ENCODE measurements around the gene NACAD.
"Not testable (repeated sequence)": the region's sequence is repeated elsewhere in the genome, so short reads cannot be mapped to it uniquely, and the experiment has no call there.

NACAD gene

DNA sequence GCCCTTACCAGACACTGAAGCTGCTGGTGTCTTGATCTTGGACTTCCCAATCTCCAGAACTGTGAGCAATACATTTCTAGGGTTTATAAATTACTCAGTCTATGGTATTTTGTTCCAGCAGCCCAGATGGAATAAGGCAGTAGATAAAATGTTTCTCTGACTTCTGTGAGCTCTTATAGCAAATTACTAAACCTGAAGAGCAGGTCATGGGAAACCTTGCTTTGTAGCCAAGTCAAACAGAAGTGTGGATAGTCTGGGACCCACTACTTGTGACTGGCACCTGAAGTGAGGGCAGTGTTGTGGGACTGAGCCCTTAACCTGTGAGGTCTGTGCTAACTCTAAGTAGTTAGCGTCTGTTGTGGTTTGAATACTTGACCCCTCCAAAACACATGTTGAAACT, 27.3 kb upstream of the NACAD start:
- no peak for DNase-seq

DNA sequence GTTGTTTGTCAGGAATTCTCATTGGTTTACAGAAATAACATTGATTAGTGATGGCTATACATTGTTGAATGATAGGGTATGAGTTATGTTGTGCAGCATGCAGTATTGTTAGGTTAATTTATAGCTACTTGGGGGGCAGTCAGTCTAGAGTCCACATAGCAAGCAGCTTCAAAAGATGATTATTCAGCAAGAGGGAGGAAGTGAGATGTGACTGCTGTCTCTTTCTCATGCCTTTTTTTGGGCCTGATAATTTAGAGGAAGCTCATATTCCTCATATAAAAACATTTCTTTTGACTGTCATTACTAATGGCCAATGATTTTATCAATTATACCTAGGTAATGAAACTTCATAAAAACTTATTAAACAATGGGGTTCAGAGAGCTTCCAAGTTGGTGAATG, 26.2 kb upstream of the NACAD start:
- DNase-seq = no peak

DNA sequence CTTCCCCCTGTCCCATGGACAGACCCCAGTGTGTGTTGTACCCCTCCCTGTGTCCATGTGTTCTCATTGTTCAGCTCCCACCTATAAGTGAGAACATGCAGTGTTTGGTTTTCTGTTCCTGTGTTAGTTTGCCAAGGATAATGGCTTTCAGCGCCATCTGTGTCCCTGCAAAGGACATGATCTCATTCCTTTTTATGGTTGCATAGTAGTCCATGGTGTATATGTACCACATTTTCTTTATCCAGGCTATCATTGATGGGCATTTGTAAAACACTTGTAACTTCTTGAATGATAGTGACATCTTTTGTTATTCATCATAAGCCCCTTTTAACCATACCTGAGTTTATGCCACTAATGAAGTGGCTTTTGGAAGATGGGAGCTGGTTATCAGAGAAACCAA, 25.5 kb upstream of the NACAD start:
- DNase-seq = not testable (repeated sequence)

DNA sequence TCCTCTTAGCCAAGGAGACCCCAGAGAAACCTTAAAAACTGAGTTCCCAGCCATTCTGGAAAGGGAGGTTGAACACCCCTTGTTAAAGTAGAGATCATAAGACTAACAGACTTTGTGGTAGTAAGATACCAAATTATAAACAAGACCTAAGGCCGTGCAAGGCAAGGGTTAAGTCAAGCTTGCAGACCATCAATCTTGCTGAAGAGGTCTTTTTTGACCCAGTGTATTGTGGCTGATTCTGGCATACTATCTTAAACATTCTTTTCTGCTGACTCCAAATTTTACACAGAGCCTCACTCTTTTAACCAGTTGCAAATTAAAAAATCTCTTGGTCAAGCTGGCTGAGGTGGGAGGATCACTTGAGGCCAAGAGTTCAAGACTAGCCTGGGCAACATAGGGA, 23.9 kb upstream of the NACAD start:
- DNase-seq = no peak

DNA sequence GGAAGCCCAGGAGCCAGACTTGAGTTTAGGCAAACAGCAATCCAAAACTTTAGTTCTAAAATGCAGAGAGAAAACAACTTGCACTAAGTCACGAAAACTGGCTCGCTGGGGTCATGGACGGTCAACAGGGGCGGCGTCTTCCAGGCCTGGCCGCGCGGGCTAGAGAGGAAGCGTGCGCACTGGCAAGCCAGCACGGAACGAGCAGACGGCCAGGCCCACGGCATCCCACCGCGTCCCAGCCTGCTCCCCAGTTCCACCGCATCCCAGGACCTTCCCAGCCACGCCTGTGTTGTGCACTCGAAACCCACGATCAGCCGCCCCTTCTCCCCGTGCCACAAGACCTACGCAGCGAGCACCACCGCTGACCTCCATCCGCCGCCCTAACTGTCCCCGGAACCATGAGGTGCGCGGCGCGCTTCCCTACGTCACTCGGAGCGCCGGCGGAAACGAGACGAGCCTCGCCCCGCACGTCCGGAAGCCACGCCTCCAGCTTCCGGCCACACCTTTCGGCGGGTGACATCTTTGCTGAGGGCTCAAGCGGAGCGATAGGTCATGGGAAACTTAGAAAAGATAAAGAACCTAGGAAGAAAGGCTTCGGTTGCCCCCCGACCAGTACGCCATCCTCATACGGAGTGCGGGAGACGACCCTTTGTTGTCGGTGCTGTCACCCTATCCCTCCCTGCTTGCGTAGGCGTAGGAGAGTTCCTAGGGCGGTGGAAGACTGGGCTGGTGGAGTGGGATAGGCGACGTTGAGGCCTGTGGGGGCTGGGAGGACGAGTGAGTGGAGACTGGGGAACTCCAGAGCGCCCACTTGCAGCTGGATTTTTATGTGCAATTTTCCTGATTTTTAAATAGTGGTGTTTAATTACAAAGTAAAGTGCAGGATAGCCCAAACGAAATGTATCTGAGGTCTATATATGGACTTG, 22.8 kb upstream of the NACAD start, which contains the start of gene TBRG4:
Gene TBRG4, minus strand, starts transcription at position 400 of the 926 bp plus-strand sequence. CDS start 2,460 bp downstream, outside the sequence.
- peak; percentile 90 to 94 for DNase-seq

DNA sequence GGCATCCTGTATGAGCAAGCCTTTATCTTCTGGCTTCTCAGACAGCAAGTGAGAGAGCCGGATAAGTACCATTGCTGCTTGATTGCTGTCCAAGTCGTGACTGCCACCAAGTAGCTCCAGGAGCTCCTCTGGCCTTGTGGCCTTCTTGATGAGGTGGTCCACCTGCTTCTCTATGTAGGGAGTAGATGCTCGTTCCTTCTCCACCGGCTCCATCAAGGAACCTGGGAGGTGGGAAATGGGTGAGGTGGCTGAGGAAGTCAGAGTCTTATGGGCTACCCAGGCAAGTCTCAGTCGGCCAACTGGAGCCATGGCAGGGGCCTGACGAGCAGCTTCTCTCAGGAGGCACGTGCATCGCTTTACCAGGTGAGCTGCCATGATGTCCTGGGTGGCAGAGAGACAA, 20.1 kb upstream of the NACAD start:
- DNase-seq = no peak

DNA sequence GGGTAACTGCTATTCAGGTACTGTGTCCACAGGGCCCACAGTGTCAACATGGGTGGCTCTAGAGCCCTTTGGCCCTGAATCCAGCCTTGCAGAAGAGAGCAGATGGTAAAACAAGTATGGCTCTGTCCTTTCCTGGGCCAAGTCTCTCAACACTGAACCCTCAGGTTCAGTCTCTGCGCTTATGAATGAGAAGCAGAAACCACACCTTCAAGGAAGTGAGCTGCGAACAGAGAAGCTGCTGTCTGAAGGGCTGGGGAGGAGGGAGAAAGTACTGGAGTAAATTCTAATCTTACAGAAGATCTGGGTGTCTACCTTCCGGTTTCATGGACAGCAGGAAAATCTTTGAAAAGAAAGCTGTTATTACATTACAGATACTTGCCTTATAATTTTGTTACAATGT, 18.6 kb upstream of the NACAD start:
- no peak for DNase-seq

DNA sequence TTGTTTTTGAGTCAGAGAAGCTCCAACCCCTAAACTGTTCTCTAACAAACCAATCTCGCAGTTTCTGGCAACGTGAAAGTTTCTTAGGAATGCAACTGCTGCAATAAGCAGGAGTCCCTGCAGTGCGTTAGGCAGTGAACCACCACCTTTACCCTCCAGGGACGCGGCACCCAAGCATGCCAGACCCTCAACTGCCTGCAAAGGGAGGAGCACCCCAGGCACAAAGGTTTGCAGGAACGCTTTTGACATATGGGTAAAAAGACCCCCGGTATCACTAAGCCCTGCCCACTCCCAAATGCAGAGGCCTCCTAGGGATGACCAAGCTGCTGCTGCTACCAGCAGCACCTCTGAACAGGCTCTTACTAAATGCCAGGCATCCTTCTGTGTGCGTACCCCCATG, 18.1 kb upstream of the NACAD start:
- DNase-seq = no peak

DNA sequence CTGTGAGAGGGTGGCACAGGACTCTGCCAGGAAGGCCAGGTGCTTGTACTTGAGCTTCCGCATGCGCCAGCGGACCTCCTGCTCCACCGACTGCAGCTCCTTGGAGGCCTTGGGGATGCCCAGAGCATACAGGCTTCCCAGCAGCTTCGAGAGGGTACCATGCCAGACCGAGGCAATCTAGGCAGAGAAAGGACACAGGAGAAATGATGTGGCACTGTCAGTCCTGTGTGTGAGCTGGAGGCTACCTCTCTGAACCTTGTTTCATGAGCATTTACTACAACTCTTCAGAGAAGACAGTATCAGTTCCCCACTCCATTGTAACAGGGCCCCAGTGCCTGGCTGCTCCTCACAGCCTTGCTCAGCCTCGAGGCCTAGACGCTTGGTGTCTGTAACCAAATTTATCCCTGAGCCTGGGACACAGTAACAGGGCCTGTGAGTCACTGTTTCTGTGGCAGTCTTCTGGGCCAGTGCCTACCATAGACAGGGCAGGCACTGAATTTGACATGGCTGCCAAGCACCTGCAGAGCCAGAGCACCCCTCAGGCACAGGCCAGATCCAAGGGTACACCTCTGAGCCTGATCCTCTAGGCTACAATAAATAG, 16.9 kb upstream of the NACAD start:
- DNase-seq = no peak

DNA sequence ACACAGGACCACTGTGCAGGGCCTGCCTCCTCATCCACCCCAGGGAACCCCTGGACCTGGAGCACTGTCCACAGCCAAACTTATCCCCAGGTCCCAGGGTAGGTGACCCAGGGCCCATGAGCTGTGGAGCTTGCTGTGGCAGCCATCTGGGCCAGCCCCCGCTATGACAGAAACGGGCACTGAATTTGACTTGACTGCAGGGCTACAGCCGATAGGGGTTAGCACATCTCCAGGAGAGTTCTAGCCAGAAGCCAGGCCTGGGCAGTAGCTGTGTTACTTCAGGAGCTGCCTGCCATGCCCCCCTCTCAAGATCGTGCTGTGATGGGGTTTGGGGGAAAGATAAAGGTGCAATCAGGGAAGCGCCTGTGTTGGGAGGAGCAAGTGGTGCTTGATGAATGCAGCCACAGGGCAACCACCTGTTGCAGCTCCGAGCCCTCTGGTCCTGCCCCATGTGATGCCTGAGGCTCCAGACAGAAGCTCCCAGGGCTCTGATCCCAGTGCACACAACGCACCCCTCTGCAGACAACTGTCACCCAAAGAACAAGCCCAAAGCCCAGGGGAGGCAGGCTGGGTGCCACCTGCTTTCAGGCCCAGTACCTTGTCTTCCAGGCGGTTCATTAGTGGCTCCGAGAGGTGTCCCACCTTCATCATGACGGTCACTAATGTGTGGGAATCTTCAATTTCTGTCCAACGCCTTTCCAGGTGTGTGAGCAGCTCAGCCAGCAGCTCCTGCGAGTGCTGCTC, 16.2 kb upstream of the NACAD start:
- DNase-seq = no peak

DNA sequence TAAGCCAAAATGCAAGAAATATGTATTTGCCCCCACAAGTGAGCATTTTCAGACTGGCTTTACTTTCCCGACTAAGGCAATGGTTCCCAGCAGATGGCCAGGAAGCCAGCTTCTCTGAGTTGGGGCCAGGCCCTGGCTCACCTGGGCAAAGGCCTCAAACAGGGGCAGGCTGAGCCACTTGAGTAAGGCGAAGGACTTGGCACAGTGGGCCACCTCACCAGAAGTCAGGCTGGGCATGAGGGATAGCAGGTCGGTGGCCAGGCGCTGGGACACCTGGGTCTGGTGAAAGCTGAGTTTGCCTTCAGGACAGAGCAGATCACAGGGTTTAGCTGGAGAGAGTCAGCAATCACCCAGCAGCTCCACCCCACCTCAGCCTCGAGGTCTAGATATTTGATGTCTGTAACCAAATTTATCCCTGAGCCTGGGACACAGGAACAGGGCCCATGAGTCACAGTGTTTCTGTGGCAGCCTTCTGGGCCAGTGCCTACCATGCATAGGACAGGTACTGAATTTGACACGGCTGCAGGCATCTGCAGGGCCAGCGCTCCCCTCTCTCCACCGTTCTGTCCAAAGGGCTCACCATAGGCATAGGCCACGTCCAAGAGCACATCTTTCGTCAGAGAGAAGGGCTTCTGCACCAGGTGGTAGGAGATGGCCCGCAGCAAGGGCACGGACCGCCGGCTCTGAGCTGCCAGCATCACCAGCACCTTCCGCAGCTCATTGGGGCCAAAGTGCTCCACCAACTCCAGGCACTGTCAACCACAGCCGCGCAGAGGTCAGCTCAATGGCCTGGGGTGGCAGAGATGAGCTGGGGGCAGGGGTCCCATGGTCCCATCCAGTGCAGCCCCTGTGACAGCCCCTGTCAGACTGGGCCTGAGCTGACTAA, 15.4 kb upstream of the NACAD start:
- DNase-seq = no peak

DNA sequence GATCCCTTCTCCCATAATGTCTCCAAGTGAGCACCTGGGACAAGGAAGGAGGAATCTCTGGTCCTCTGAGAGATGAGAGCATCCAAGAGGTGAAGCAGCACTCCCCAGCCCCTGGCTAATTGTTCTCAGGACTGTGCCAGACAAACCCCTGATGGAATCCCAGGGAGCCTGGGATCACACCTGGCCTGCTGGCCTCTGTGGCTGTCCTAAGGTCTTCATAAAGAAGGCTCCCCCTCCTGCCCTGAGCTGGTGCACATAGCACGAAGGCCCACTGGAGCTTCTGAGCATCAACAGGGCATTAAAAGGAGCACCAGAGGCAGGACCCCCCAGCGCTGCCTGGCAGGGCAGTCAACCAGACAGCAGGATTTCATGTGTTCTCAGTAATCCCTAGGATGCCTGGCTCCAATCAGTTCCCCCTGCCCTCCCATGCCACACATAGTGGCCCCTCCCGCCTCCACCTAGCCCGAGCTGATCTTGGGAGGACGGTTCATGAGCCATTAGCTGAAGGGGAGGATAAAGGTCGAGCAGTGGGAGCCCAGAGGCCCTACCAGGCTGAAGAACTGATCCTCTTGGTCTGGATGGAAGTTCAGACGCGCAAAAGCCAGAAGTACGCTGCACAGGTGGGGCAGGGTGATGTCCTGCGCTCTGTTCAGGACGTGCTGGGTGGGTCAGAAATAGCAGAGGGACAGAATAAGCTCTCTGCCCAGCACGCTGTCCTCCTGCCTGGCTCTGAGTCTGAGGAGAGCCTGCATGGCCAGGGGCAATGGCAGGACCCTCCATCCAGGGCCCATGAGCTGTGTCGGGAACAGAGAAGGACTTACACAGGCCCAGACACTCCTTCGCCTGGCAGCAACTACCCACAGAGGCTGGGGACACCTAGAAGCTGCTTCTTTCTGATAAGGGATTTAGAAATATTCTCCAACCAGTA, 14.3 kb upstream of the NACAD start:
- DNase-seq = no peak

DNA sequence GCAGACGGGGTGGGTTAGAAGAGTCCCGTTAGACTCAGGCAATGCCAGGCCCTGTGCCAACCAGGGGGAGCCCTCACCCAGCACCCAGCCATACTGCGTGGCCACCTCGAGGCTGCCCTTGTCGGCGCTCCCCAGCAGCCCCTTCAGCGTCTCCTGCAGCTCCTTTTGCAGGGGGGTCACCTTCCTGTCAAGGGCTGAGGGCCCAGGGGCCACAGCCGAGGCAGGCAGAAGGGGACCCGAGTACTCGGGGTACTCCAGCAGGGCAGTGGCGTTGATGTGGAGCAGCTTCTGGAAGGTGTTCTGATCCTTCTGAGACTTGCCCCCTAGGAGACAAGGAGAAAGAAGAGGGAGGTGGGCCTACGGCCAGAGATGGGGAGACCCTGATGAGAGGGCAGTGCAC, 13.0 kb upstream of the NACAD start:
- DNase-seq = no peak

DNA sequence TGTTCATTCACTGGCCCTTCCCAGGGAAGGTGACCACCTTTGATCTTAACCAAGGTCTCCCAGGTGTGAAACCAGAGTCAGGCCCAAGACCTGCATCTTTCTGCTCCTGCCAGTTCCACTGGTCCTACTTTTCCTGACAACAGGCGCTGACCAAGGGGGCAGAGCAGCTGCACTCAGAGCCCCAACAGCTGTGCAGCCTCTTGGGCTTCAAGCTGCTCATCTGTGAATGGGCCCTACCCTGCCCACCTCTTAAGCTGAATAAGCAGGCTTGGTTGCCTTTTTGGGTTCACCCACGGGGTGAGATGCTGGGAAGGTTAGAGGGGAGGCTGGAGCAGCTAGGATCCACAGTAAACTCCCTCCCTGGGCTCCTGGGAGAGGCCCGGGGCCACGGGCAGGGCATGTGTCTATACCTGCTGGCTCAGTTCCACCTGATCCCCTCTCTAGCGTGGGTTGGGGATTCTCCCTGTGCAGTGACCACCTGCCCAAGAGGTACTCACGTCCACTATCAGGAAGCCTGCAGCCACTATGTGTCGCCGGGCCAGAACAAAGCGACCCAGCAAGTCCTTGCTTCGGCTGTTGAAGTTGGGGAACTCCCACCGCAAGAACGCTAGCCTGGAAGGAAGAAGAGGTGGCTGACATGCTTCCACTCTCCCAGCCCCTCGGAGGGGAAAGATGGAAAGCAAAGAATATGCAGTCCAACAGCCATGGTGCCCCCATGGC, 12.2 kb upstream of the NACAD start:
- no peak for DNase-seq

DNA sequence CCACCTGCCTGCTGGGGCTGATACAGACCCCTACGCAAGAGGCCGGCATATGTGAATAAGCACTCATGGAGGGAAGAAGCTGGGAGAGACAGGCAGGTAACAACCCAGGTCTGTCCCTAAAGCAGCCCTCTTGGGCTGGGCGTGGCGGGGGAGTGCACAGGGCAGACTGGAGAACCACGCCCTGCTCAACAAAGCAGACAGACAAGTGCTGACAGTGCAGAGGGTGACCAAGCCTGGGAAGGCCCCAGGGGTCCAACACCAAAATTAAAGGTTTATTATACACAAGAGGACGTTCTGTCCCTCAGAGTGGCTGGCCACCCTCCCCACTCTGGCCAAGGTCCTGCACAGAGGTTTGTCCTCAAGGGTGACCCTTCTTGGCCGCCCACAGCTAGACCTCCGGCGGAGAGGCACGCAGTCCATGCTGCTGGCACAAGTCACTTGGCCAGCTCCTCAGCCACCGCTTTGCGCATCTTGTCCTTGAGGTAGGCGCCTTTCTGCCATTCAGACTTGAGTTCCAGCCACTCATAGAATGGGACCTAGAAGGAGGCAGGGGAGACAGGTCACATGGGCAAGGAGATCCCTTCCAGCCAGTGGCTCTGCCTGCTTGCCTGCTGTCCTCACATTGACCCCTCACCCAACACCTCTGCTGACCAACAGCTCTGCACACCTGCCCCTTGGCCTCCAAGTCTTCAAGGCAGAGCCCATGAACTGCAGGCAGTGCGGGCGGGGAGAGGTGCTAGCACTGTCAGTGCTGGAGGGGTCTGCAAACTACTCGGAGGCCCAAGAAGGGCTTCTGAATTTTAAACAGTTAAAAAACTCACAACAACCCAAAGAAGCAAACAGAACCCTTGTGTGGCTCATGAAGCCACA, 11.4 kb upstream of the NACAD start:
- no peak for DNase-seq

DNA sequence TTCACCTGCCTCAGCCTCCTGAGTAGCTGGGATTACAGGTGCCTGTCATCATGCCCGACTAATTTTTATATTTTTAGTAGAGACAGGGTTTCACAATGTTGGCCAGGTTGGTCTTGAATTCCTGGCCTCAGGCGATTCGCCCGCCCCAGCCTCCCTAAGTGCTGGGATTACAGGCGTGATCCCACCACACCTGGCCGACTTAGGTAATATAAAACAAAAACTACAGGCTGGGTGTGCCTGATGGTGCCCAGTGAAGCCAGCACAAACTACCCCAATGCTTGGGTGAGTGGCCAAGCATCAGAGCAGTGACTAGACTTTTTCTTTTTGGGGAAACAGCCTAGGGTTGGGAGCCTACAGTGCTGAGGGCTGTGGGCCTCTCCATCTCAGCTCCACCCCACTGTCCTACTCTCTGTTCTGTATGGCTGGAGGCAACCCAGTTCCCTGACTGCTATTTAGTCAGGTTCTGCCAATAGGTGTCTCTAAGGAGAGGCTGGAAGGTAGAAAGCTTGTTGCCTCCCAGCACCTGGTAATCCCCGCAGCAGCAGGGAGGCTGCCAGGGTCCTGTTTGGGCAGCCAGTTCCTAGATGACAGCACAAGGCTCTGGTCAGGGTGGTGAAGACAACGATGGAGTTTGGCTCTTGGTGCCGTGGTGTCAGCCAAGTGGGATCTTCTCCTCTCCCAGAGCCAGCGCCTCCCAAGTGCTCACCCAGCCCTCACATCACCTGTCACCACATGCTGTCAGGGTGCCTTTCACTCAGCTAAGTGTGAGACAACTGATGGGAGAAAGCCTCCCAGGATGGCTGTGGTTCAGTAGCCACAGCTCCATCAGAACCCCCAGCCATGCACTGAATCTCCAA, 10.4 kb upstream of the NACAD start:
- DNase-seq = no peak

DNA sequence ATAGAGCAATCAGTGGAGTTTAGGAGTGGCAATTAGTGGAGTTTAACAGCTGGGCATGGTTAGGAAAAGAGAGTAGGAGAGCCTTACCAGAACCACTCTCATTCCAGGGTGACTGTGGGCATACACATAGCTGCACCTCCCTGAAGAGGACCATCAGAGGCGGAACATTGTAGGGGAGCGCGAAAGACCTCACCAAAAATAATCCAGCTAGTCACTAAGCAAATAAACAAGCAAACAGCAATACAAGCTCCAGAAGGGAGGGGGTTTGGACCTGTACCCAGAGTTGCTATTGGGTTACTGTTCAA, 4.1 kb upstream of the NACAD start:
- no peak for DNase-seq

DNA sequence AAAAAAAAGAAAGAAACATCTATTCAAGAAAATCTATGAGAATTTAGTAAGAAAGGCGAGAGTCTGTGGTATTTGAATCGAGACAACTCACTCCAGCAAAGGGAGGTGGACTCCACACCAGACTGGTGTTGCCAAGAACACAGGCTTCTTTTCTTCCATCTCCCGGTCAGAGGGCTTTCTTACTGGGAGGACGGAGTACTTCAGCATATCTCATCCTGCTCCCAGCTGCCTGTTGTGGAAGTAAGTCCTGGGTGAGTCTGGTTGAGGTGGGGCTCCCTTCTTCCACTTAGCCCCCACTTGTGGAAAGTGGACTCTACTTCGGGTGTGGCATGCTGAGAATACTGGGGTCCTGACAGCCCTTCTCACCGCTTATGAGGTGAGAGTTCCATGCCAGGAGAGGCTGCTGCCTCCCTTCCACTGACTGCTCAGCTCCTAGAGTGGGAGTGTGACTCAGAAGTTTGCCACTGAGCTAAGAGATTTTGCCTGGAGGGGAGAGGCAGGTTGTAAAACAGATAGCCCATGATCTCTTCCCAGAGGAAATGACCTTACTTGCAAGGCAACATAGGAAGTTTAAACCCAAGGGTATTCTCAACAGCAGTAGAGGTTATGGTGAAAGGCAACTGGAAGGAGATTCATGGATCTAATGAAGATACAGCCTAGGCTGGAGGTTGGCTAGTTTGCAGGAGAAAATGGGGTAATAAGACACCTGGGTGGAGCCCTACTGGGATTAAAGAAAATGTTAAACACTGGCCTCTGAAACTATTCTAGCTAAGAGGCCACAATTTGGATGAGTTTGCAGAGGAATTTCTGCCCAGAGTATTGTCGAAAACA, 3.5 kb upstream of the NACAD start:
- no peak for DNase-seq
